ENCODE results near the gene TNIK. TPM values are rescaled to one million over a fixed set of nuclear protein-coding genes. Genes with fewer than 3 reads are reported as not detected.

The TNIK gene
- total RNA-seq, 1 experiment from 2014 or later, result 7.0 TPM

GRCh38 chr3:171072432-171072831, 387.8 kb downstream of the TNIK start:
- Histone ChIP-seq H3K9ac (ENCODE audit: low read length) (no peak overlapping the region), H3K79me2 (ENCODE audit: low read length) (no peaks in the 10 kb centered on the region), H4K20me1 (ENCODE audit: low read length) (no peaks in the 10 kb centered on the region), H2AFZ (ENCODE audit: low read length) (no peak overlapping the region), H3K9me3 (ENCODE audit: low read length) (no peaks in the 10 kb centered on the region), H3K4me2 (ENCODE audit: low read length) (no peak overlapping the region), H3K36me3 (ENCODE audit: low read depth, low read length) (no peaks in the 10 kb centered on the region), H3K4me3 (ENCODE audit: low read length) (no peak overlapping the region), H3K27ac (ENCODE audit: low read length) (no peak overlapping the region), H3F3A (ENCODE audit: low read length, unreplicated experiment) (no peaks in the 10 kb centered on the region), H3K9me2 (replicated peaks; ENCODE audit: low read length) (no peaks in the 10 kb centered on the region), H3K27me3 (ENCODE audit: low read length) (no peaks in the 10 kb centered on the region), H3K4me1 (ENCODE audit: insufficient read depth, low read length) (no peaks in the 10 kb centered on the region)
- ChIA-PET POLR2A (ENCODE audit: unreplicated experiment) (no interaction called here), CTCF (no interaction called here)
- no peak for DNase-seq
- TF ChIP-seq EZH2phosphoT487 (IDR thresholded peaks at IDR 0.05; ENCODE audit: borderline replicate concordance, low read length) (no peak), CTCF (conservative IDR thresholded peaks at IDR 0.05; ENCODE audit: low read depth, low read length) (no peak), EZH2 (IDR thresholded peaks at IDR 0.05; ENCODE audit: low read length, unreplicated experiment) (no peak)
- BruUV-seq (replicated peaks), result no TSS peak
- no peak for ATAC-seq
- intact Hi-C loops (cut with micrococcal nuclease), result no loop called here

- Histone ChIP-seq H3K27ac (ENCODE audit: low read length) (no peak overlapping the region), H3F3A (ENCODE audit: low read length, unreplicated experiment) (no peaks in the 10 kb centered on the region), H3K79me2 (ENCODE audit: low read length) (no peaks in the 10 kb centered on the region), H4K20me1 (ENCODE audit: low read length) (no peaks in the 10 kb centered on the region), H3K27me3 (ENCODE audit: low read length) (no peaks in the 10 kb centered on the region), H3K4me2 (ENCODE audit: low read length) (no peak overlapping the region), H3K4me1 (ENCODE audit: insufficient read depth, low read length) (no peaks in the 10 kb centered on the region), H3K36me3 (ENCODE audit: low read depth, low read length) (no peaks in the 10 kb centered on the region), H3K9me2 (replicated peaks; ENCODE audit: low read length) (no peaks in the 10 kb centered on the region), H3K4me3 (ENCODE audit: low read length) (no peak overlapping the region), H3K9me3 (ENCODE audit: low read length) (no peaks in the 10 kb centered on the region), H2AFZ (ENCODE audit: low read length) (no peak overlapping the region), H3K9ac (ENCODE audit: low read length) (no peak overlapping the region)
- DNase-seq (no peak), ATAC-seq (no peak)
- no peak for TF ChIP-seq CTCF (conservative IDR thresholded peaks at IDR 0.05; ENCODE audit: low read depth, low read length)
- TF ChIP-seq EZH2phosphoT487 (IDR thresholded peaks at IDR 0.05; ENCODE audit: borderline replicate concordance, low read length), result no peak
- TF ChIP-seq EZH2 (IDR thresholded peaks at IDR 0.05; ENCODE audit: low read length, unreplicated experiment), result no peak
- intact Hi-C loops (cut with micrococcal nuclease), result no loop called here
- BruUV-seq (replicated peaks), result no TSS peak
- POLR2A ChIA-PET (ENCODE audit: unreplicated experiment), result no interaction called here
- CTCF ChIA-PET, result no interaction called here
Measured at GRCh38 chr3:171068658-171069057, 391.5 kb downstream of the TNIK start.

GRCh38 chr3:171066206-171066605, 394.0 kb downstream of the TNIK start:
- intact Hi-C loops (cut with micrococcal nuclease), result no loop called here
- no peaks in the 10 kb centered on the region for H3K36me3 ChIP-seq (ENCODE audit: low read depth, low read length)
- ChIA-PET CTCF (no interaction called here), POLR2A (ENCODE audit: unreplicated experiment) (no interaction called here)
- no peak overlapping the region for H2AFZ ChIP-seq (ENCODE audit: low read length)
- H3K27me3 ChIP-seq (ENCODE audit: low read length), result no peaks in the 10 kb centered on the region
- TF ChIP-seq CTCF (conservative IDR thresholded peaks at IDR 0.05; ENCODE audit: low read depth, low read length) (no peak), EZH2phosphoT487 (IDR thresholded peaks at IDR 0.05; ENCODE audit: borderline replicate concordance, low read length) (no peak), EZH2 (IDR thresholded peaks at IDR 0.05; ENCODE audit: low read length, unreplicated experiment) (no peak)
- no peaks in the 10 kb centered on the region for H4K20me1 ChIP-seq (ENCODE audit: low read length)
- no peak for ATAC-seq
- no TSS peak for BruUV-seq (replicated peaks)
- H3K79me2 ChIP-seq (ENCODE audit: low read length), result no peaks in the 10 kb centered on the region
- no peaks in the 10 kb centered on the region for H3F3A ChIP-seq (ENCODE audit: low read length, unreplicated experiment)
- DNase-seq, result no peak
- no peak overlapping the region for H3K4me3 ChIP-seq (ENCODE audit: low read length)
- no peak overlapping the region for H3K9ac ChIP-seq (ENCODE audit: low read length)
- H3K9me3 ChIP-seq (ENCODE audit: low read length), result no peaks in the 10 kb centered on the region
- H3K4me2 ChIP-seq (ENCODE audit: low read length), result no peak overlapping the region
- H3K4me1 ChIP-seq (ENCODE audit: insufficient read depth, low read length), result no peaks in the 10 kb centered on the region
- no peak overlapping the region for H3K27ac ChIP-seq (ENCODE audit: low read length)
- H3K9me2 ChIP-seq (replicated peaks; ENCODE audit: low read length), result no peaks in the 10 kb centered on the region
